ENCODE data around the gene NEK9.

Gene NEK9

GRCh38 chr14:75147423-75148071 lies 20.7 kb upstream of the NEK9 start:
- in situ Hi-C loops (cut with MboI; ENCODE audit: low sequenced_read_pairs): loop anchor here (10.0 to 25.0 kb wide), 2 partner anchors 147 to 340 kb away; no protein-coding TSS in a partner anchor

GRCh38 chr14:75144944-75145343 lies 18.1 kb upstream of the NEK9 start:
- in situ Hi-C loops (cut with MboI; ENCODE audit: low sequenced_read_pairs): loop anchor here (10.0 to 25.0 kb wide), 2 partner anchors 150 to 342 kb away; no protein-coding TSS in a partner anchor

- in situ Hi-C loops (cut with MboI; ENCODE audit: low sequenced_read_pairs): loop anchor here (10.0 to 25.0 kb wide), 2 partner anchors 151 to 343 kb away; no protein-coding TSS in a partner anchor
Observed at GRCh38 chr14:75143761-75144527, 17.1 kb upstream of the NEK9 start.

GRCh38 chr14:75142494-75142893 lies 15.6 kb upstream of the NEK9 start:
- in situ Hi-C loops (cut with MboI; ENCODE audit: low sequenced_read_pairs): loop anchor here (10.0 to 25.0 kb wide), 2 partner anchors 152 to 345 kb away; no protein-coding TSS in a partner anchor

DNA sequence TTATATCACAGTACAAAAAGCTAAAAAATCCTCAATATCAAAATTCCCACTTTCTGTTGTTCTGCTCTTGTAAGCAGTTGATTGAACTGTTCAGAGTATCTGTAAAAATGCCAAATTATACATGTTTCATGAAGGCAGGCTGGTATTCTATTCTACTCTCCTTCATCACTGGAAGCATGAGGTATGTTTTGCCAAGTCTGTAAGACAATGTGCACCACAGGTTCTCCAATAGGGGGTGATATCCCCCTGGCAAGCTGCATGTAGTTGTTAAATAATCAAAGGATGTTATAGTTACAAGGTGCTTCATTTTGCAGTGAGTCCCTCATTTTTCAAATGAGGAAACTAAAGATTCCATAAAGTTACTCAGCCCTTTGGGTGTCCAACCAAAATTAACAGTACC lies 15.1 kb upstream of the NEK9 start:
- in situ Hi-C loops (cut with MboI; ENCODE audit: low sequenced_read_pairs): loop anchor here (10.0 to 25.0 kb wide), 2 partner anchors 153 to 345 kb away; no protein-coding TSS in a partner anchor

DNA sequence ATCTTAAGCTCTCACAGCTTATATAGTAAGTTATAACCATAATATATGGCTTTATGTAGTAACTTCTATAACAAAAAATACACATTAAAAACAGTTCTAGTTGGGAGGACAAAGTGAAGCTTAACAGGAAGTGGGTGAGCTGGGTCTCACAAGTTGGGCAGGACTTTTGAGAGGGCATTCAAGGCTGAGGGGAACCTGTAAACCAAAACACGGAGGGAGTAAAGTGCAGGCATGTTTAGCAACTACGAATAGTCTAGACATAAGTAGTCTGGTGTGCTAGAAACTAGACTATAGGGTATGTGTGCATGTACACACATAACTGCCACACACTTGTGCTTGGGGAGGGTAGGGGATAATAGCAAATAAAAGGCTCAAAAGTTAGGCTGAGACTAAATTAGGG lies 14.2 kb upstream of the NEK9 start:
- in situ Hi-C loops (cut with MboI; ENCODE audit: low sequenced_read_pairs): loop anchor here (10.0 to 25.0 kb wide), 2 partner anchors 154 to 346 kb away; no protein-coding TSS in a partner anchor

DNA sequence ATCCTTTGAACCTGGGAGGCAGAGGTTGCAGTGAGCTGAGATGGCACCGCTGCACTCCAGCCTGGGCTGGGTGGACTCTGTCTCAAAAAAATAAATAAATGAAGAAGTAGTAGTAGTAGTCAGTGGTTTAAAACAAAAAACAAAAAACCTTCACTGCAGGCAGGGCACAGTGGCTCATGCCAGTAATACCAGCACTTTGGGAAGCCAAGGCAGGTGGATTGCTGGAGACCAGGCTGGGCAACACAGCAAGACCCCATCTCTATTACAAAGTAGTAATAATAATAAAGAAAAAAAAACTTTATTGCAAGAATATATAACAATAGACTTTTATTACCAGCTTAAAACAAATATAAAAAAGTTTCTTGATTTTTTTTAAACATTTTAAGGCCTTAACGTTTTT lies 13.8 kb upstream of the NEK9 start:
- in situ Hi-C loops (cut with MboI; ENCODE audit: low sequenced_read_pairs): loop anchor here (10.0 to 25.0 kb wide), 2 partner anchors 154 to 347 kb away; no protein-coding TSS in a partner anchor

- in situ Hi-C loops (cut with MboI; ENCODE audit: low sequenced_read_pairs): loop anchor here (25.0 kb wide), 1 partner anchor 348 kb away; no protein-coding TSS in a partner anchor
Observed at GRCh38 chr14:75139185-75139584, 12.3 kb upstream of the NEK9 start.

DNA sequence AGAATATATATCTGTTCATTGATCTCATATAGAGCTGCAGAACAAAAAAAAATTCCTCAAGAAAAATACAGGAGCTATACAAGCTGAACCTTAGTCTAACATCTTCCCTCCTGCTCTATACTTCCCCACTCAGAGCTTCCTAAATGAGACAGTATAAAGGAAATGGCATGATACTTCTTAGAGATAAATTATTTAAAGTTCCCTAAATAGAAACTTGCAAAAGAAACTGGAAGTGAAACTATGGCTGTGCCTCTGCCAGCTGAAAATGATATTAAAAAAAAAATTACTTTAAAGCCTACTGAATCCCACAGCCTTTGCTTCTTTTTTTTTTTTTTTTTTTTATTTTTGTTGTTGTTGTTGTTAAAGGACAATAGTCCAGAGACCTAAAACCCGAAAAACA lies 11.6 kb upstream of the NEK9 start:
- in situ Hi-C loops (cut with MboI; ENCODE audit: low sequenced_read_pairs): loop anchor here (25.0 kb wide), 1 partner anchor 349 kb away; no protein-coding TSS in a partner anchor

- in situ Hi-C loops (cut with MboI; ENCODE audit: low sequenced_read_pairs): loop anchor here (25.0 kb wide), 1 partner anchor 353 kb away; no protein-coding TSS in a partner anchor
Observed at GRCh38 chr14:75134644-75135043, 7.8 kb upstream of the NEK9 start.

- in situ Hi-C loops (cut with MboI; ENCODE audit: low sequenced_read_pairs): loop anchor here (25.0 kb wide), 1 partner anchor 354 kb away; no protein-coding TSS in a partner anchor
Observed at GRCh38 chr14:75133597-75133996, 6.7 kb upstream of the NEK9 start.

DNA sequence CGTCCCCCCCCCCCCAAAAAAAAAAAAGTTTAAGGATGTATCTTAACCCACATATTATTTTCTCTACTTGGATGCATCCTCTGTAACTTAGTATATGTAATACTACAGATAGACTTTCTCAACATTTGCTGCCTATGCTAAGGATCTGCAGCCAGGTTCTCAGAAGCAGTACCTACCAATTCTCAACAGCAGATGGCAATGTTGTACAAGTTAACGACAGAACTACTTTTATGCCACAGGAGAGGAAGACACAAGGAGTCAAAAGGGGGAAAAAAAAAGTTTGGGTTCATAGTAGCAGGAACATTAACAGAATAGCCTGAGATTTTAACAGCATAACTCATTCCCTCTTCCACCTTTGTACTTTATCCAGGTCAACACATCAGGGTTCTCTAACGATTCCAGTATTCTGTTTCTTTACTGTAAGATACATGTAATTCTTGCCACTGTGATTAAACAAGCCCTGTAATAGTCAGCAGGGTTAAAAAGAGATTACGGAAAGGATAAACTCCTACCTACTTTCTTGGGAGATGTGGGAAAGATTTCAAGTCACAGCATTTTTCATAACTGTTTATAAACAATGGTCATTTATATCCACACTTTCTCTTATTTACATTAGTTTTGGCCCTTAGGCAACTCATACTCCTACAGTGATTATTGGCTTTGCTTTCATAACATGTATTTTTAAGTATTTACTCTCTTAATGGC lies 5.7 kb upstream of the NEK9 start:
- in situ Hi-C loops (cut with MboI; ENCODE audit: low sequenced_read_pairs): loop anchor here (25.0 kb wide), 1 partner anchor 355 kb away; no protein-coding TSS in a partner anchor

DNA sequence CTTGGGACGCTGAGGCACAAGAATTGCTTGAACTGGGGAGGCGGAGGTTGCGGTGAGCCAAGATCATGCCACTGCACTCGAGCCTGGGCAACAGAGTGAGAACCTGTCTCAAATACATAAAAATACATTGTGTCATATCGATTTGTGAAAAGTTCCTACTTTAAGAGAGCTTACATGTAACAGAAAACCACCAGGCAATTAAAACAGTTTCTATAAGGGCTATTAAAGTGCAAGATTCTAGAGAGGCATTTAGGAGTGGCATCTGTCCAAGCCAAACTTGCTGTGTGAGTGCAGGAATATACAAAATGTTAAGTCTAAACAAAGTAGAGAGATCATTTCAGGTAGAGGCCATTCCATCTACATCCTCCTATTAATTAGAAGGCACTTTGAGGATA lies 1.7 kb upstream of the NEK9 start:
- in situ Hi-C loops (cut with MboI; ENCODE audit: low sequenced_read_pairs): loop anchor here (25.0 kb wide), 1 partner anchor 359 kb away; no protein-coding TSS in a partner anchor

DNA sequence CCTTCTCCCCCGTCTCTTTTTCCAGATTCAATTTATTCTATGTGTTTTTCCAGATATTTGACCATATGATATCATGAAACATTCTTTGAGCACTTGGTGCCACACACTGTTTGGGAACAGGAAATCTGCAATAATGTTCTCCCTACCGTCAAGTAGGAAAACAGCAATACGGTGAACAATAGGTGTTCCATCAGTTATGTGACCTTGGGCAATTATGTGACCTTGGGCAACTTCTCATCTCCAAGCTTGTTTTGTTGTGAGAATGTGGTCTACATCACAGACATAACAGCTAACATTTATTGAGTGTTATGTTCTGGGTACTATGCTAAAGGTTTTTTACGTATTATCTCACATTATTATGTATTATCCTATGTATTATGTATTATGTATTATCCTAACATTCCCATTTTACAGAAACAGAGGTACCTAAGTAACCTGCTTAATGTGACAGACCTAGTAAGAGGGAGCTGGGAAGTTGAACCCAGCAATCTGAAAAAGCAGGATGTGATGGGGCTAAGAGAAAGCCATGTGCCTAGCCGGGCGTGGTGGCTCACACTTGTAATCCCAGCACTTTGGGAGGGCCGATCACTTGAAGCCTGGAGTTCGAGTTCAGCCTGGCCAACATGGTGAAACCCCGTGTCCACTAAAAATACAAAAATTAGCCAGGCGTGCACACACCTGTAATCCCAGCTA lies 1.2 kb upstream of the NEK9 start:
- in situ Hi-C loops (cut with MboI; ENCODE audit: low sequenced_read_pairs): loop anchor here (25.0 kb wide), 1 partner anchor 359 kb away; no protein-coding TSS in a partner anchor

GRCh38 chr14:75127474-75127820 lies 599 bp upstream of the NEK9 start:
- in situ Hi-C loops (cut with MboI; ENCODE audit: low sequenced_read_pairs): loop anchor here (25.0 kb wide), 1 partner anchor 360 kb away; no protein-coding TSS in a partner anchor

- in situ Hi-C loops (cut with MboI; ENCODE audit: low sequenced_read_pairs): loop anchor here (25.0 kb wide), 1 partner anchor 361 kb away; no protein-coding TSS in a partner anchor
Observed at GRCh38 chr14:75126121-75126544, 715 bp downstream of the NEK9 start.

DNA sequence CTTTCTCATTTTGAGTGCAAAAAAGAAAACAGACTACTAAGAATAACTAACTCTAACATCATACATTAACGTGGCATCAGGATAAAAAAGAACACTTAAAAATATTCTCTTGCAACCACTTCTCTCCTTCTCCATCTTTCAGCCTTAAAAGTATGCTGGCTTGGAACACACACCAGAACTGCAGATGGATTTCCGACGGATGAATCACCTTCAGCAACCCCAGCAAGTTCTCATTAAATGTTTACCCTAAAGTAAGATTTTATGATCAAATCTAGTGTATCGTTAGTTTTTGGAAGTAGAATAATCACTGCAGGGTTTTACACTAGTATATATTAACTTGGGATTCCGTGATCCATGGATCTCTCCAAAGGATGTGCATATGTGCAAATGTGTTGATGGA lies 1.2 kb downstream of the NEK9 start:
- in situ Hi-C loops (cut with MboI; ENCODE audit: low sequenced_read_pairs): loop anchor here (25.0 kb wide), 1 partner anchor 362 kb away; no protein-coding TSS in a partner anchor

DNA sequence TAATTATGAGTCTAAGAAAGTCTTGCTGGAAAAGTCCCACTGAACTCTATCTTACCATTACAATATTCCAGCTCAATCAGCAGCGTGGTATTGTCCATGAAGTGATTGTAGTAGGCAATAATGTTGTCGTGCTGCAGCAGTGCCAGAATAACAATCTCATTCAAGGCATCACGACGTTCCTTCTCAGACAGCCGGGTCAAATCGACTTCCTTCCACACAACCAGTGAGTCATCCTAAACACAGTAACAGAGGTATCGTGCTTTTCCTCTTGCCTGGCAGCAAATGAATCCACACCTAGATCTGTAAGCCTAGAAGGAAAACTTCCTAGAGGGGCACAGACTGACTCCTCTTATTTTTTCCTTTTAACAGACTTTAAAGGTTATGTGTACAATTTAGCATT lies 2.9 kb downstream of the NEK9 start:
- in situ Hi-C loops (cut with MboI; ENCODE audit: low sequenced_read_pairs): no loop called here

DNA sequence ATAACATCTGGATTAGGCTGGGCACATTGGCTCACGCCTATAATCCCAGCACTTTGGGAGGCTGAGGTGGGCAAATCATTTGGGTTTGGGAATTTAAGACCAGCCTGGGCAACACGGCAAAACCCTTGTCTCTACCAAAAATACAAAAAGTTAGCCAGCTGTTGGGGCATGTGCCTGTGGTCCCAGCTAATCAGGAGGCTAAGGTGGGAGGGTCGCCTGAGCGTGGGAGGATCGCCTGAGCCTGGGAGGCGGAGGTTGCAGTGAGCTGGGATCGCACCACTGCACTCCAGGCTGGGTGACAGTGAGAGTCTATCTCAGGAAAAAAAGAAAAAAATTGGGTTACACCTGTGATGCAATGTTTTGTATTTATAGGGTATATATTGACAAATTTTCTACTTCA lies 5.3 kb downstream of the NEK9 start:
- in situ Hi-C loops (cut with MboI; ENCODE audit: low sequenced_read_pairs): no loop called here
